MCF 10A (cell line): ENCODE results near the gene CDC42EP3. TPM values are rescaled to one million over a fixed set of nuclear protein-coding genes. Genes with fewer than 3 reads are reported as not detected.

Experiments
- BruUV-seq: library from RNA; stranded (reverse); fragments of 400-500 nt; replicated peaks from 2 replicates; lab custom pipeline; 2021; lab: Mats Ljungman, UMichigan
- CTCF ChIA-PET: fragments of 300-600 bp; sonication (Branson Sonifier 250); formaldehyde crosslinking; extraction: SDS; loops from one replicate; lab custom pipeline; 2021; ENCODE audit warnings: antibody characterized with exemption, inconsistent platforms; lab: Yijun Ruan, JAX
- POLR2A ChIA-PET: fragments of 300-600, 350-650 bp; sonication (Branson Sonifier 250); formaldehyde crosslinking; extraction: SDS; loops from one replicate; lab custom pipeline; 2020; ENCODE audit warnings: antibody characterized with exemption, inconsistent platforms; lab: Yijun Ruan, JAX
- DNase-seq: peaks from one replicate; pipeline ENCODE4 v3.0.0-alpha.2; 2018; ENCODE audit not compliant: unreplicated experiment
- H3K27ac Mint-ChIP-seq: one replicate; pipeline ENCODE4 v1.8.0; 2022; ENCODE audit warnings: mild to moderate bottlenecking, low read depth, mixed read lengths; ENCODE audit not compliant: unreplicated experiment
- H3K27me3 Mint-ChIP-seq: one replicate; pipeline ENCODE4 v1.8.0; 2022; ENCODE audit warnings: mixed read lengths; ENCODE audit not compliant: insufficient read depth, unreplicated experiment
- H3K36me3 Mint-ChIP-seq: one replicate; pipeline ENCODE4 v1.8.0; 2022; ENCODE audit warnings: mild to moderate bottlenecking, moderate library complexity, mixed read lengths; ENCODE audit not compliant: insufficient read depth, unreplicated experiment
- H3K4me1 Mint-ChIP-seq: one replicate; pipeline ENCODE4 v1.8.0; 2022; ENCODE audit warnings: mixed read lengths; ENCODE audit not compliant: insufficient read depth, unreplicated experiment
- H3K4me3 Mint-ChIP-seq: one replicate; pipeline ENCODE4 v1.8.0; 2022; ENCODE audit warnings: mild to moderate bottlenecking, moderate library complexity, mixed read lengths; ENCODE audit not compliant: unreplicated experiment
- H3K9me3 Mint-ChIP-seq: one replicate; pipeline ENCODE4 v1.8.0; 2022; ENCODE audit warnings: mixed read lengths; ENCODE audit not compliant: unreplicated experiment
- intact Hi-C: fragments of 100-400 bp; cut with micrococcal nuclease; formaldehyde crosslinking; loops from 2 replicates; pipeline ENCODE4 v1.14.1; 2022
- total RNA-seq: library from RNA; stranded (reverse); gene quantifications from 2 replicates; pipeline ENCODE4 v1.2.3, GENCODE V29; 2022
- TF ChIP-seq, protein P1 (sequence below): fragments of 200-600 bp; IDR thresholded peaks from one replicate; pipeline ENCODE4 v1.8.0; 2022; ENCODE audit warnings: antibody characterized with exemption, mild to moderate bottlenecking; ENCODE audit not compliant: unreplicated experiment

Gene CDC42EP3
- total RNA-seq, 1 experiment from 2014 or later: 61.3 TPM

DNA sequence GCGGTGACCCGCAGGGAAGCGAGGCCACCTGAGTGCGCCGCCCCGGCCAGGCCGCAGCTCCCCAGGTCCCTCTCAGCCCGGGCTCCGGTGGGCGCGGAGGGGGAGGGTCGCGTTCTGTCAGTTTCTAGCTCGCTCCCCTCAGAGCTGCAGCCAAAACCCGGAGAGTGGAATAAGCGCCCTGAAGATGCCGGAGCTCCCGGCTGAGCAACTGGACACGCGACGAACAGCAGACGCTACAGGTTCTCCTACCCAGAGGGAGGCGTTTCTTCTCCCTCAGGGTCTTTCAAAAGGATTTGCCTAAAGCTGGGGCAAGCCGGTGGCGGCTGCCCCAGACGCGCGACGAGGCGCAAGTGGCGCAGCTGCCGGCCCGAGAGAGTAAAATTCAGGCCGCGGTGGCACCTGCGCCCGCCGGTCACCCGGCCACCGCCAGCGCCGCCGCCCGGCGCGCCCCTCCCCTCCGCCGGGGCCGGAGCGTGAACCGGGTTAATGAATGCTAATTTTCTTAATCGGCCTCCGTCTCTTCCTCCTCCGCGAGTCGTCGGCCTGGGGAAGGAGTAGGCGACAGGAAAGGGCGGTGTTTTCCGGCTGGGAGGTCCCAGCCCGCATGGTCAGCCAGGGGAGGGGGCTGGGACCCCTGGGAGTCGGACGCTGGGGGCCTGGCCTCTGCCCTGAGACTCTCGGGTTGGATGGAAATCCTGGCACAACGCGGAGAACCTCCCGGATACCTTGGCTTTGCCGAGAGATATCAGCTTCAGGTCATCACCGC is 845 bp upstream of the CDC42EP3 start:
- H3K9me3 Mint-ChIP-seq: no peaks in the 10 kb centered on the region
- peaks cover 5% of the 10 kb centered on the region for H3K36me3 Mint-ChIP-seq
- CTCF ChIA-PET: interaction anchor here (0.8 to 1.6 kb wide), 2 partner anchors 82 to 365 kb away, joined by 3 read pairs; no protein-coding TSS in a partner anchor
- peak overlapping the region; percentile 77 for H3K27ac Mint-ChIP-seq
- no TSS peak for BruUV-seq
- H3K27me3 Mint-ChIP-seq: no peaks in the 10 kb centered on the region
- H3K4me1 Mint-ChIP-seq: peaks cover 35% of the 10 kb centered on the region
- POLR2A ChIA-PET: interaction anchor here (0.6 to 6.0 kb wide), 20 partner anchors 11 to 349 kb away, joined by 3 to 90 read pairs (median 4); no protein-coding TSS in a partner anchor
- TF ChIP-seq, protein P1, sequence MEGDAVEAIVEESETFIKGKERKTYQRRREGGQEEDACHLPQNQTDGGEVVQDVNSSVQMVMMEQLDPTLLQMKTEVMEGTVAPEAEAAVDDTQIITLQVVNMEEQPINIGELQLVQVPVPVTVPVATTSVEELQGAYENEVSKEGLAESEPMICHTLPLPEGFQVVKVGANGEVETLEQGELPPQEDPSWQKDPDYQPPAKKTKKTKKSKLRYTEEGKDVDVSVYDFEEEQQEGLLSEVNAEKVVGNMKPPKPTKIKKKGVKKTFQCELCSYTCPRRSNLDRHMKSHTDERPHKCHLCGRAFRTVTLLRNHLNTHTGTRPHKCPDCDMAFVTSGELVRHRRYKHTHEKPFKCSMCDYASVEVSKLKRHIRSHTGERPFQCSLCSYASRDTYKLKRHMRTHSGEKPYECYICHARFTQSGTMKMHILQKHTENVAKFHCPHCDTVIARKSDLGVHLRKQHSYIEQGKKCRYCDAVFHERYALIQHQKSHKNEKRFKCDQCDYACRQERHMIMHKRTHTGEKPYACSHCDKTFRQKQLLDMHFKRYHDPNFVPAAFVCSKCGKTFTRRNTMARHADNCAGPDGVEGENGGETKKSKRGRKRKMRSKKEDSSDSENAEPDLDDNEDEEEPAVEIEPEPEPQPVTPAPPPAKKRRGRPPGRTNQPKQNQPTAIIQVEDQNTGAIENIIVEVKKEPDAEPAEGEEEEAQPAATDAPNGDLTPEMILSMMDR: no peak
- H3K4me3 Mint-ChIP-seq: peak overlapping the region; percentile 92
- DNase-seq: peak; percentile 86
- intact Hi-C loops: loop anchor here (2.0 to 5.0 kb wide), 2 partner anchors 85 to 131 kb away; no protein-coding TSS in a partner anchor

DNA sequence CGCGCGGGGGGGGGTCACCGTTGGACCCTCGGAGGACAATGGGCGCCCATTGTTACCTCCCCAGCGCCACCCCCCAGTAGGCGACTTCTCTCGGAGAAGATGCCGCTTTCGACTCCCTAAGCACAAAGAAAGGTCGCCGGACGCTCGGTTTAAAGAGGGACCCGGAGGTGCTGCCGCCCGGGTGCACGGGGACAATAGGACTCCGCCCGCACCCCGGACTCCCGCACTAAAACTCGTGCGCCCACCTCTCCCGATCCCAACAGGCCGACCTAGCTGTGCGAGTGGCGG is 318 bp upstream of the CDC42EP3 start:
- H3K4me1 Mint-ChIP-seq: peaks cover 33% of the 10 kb centered on the region
- H3K36me3 Mint-ChIP-seq: peaks cover 5% of the 10 kb centered on the region
- POLR2A ChIA-PET: interaction anchor here (0.6 to 6.0 kb wide), 15 partner anchors 10 to 257 kb away, joined by 3 to 90 read pairs (median 4); no protein-coding TSS in a partner anchor
- no peaks in the 10 kb centered on the region for H3K27me3 Mint-ChIP-seq
- BruUV-seq: no TSS peak
- TF ChIP-seq, protein P1: no peak
- intact Hi-C loops: loop anchor here (1.0 to 5.0 kb wide), 7 partner anchors 33 to 257 kb away; no protein-coding TSS in a partner anchor
- peak overlapping the region; percentile 77 for H3K27ac Mint-ChIP-seq
- CTCF ChIA-PET: interaction anchor here (0.8 to 1.6 kb wide), 2 partner anchors 82 to 365 kb away, joined by 3 read pairs; no protein-coding TSS in a partner anchor
- peak overlapping the region; percentile 92 for H3K4me3 Mint-ChIP-seq
- H3K9me3 Mint-ChIP-seq: no peaks in the 10 kb centered on the region
- DNase-seq: no peak

DNA sequence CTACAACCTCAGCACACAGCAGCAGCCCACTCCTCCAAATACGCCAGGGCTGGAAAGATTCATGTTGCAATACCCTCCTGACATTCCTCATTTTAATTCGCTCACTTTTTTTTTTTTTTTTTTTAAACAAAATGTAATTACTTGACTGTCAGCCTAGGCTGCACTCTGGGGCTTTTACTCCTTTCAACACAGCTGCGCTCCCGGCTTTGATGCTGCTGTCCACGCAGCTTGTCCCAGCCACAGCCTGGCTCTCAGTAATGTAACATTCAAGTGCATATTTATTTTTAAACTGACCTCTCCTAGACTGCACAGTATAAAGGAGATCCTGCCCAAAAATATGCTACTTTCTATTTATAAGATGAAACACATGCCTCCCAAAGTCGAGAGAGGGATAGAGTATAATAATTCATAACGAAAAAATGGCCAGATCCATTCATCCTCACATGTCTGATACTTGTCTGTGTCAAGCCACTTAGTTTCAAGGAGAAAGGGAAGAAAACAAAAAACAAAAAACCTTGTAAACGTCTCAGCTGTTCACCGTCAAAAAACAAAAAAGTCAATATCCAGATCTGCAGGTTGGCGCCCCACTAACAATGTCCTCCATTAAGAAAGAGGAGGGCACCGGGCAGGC is 949 bp downstream of the CDC42EP3 start:
- BruUV-seq: TSS peak; percentile 25
- DNase-seq: no peak
- CTCF ChIA-PET: interaction anchor here (0.6 to 2.3 kb wide), 11 partner anchors 12 to 255 kb away, joined by 3 to 12 read pairs (median 4); no protein-coding TSS in a partner anchor
- Mint-ChIP-seq H3K27ac (peak overlapping the region; percentile 77), H3K9me3 (no peaks in the 10 kb centered on the region), H3K36me3 (peaks cover 5% of the 10 kb centered on the region), H3K4me1 (peaks cover 27% of the 10 kb centered on the region), H3K27me3 (no peaks in the 10 kb centered on the region), H3K4me3 (peak overlapping the region; percentile 92)
- intact Hi-C loops: loop anchor here (1.0 to 5.0 kb wide), 7 partner anchors 32 to 256 kb away; no protein-coding TSS in a partner anchor
- TF ChIP-seq, protein P1: no peak
- POLR2A ChIA-PET: interaction anchor here (0.6 to 6.0 kb wide), 23 partner anchors 10 to 256 kb away, joined by 3 to 90 read pairs (median 5); no protein-coding TSS in a partner anchor
